Ramos (cell line): ENCODE measurements around the gene HSD11B1L.
"Not testable (repeated sequence)": the region's sequence is repeated elsewhere in the genome, so short reads cannot be mapped to it uniquely, and the experiment has no call there.

Experiments used
- in situ Hi-C: fragments of 300-500 bp; cut with MboI; formaldehyde crosslinking; loops from one replicate; pipeline ENCODE4 v1.14.3; 2022; ENCODE audit warnings: low sequenced_read_pairs; ENCODE audit not compliant: unreplicated experiment

Gene HSD11B1L

GRCh38 chr19:5686326-5686646, 5.5 kb downstream of the HSD11B1L start:
- in situ Hi-C loops = no loop called here

GRCh38 chr19:5686647-5687359, 6.0 kb downstream of the HSD11B1L start:
- in situ Hi-C loops = no loop called here

GRCh38 chr19:5687360-5688198, 6.8 kb downstream of the HSD11B1L start:
- in situ Hi-C loops = no loop called here

- in situ Hi-C loops = not testable (repeated sequence)
These were observed 7.5 kb downstream of the HSD11B1L start for GRCh38 chr19:5688262-5688881.

DNA sequence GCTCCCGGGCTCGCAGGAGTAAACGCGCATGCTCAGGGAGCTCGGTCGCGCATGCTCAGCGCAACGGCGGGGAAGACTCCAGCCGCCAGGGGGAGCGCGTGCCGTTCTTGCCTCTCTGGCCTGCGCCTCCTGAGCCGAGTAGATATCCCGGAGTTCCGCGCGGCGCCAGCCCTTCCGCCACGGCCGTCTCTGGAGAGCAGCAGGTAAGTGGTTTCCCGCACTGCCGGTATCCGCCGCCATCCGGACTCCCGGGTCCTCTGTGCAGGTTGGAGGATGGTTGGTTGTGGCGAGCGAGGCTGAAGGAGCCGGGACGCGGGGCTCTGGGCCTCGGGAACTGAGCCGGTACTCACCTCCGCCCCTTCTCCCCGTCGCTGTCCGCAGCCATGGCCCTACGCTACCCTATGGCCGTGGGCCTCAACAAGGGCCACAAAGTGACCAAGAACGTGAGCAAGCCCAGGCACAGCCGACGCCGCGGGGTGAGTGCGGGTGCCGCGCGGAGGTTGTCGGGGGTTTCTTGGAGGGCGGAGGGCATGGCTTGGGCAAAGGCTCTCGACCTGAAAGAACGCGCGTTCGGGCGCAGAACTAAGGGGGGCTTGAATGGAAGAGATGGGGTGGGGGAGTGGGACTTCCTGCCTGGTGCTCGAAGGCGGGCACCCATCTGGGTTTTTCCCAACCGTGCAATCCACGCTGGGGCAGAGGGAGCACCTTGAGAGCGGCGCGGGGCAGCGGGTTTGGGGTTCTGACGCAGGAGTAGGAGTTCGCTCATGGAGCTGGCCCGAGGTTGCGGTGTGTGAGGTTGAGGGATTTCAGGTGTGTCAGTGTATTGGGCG, 9.5 kb downstream of the HSD11B1L start, which contains the start of gene RPL36:
Gene RPL36 (plus strand): TSS at position 171 of the 830 bp plus-strand sequence. CDS start 213 bp downstream, at position 384.
- in situ Hi-C loops = no loop called here

GRCh38 chr19:5690955-5691821, 10.4 kb downstream of the HSD11B1L start:
- in situ Hi-C loops = no loop called here

GRCh38 chr19:5691822-5692722, 11.2 kb downstream of the HSD11B1L start:
- in situ Hi-C loops = no loop called here

- in situ Hi-C loops = no loop called here
These were observed 11.9 kb downstream of the HSD11B1L start for GRCh38 chr19:5692723-5693194.

DNA sequence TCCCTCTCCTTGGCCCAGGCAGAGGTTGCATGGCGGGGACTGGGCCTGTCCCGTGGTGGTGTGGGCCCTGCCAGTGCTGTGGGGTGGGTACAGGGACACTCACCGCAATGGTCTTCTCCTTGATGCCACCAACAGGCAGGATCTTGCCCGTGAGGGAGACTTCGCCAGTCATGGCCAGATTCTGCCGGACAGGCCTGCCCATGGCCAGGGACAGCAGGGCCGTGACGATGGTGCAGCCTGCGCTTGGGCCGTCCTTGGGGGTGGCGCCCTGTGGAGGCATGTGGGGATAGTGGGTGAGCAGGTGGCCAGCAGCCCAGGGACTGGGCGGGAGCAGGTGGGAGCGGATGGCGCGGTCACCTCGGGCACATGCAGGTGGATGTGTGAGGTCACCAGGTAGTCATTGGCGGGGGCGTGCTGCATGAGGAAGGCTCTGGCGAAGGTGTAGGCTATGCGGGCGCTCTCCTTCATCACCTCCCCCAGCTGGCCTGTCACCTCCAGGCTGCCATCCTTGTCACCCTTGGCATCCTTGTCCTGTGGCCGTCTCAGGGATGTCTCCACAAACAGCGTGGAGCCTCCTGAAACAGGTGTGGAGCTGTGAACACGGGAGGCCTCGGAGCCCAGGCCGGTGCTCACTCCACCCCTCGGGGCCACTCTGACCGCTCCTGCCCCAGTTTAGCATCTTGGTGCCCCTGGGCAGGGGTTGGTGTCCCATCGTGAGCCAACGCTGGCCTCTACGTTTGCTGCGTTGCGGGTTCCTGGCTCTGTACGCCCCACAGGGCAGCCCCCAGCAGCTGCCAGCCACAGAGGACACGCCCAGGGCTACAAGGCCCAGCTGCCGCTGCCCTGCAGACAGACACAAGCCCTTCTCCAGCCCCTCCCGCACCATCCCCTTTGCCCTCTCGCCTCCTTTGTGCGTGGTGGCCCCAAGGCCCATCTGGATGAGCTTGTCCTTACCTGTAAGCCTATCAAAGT, 12.7 kb downstream of the HSD11B1L start:
- in situ Hi-C loops = no loop called here

DNA sequence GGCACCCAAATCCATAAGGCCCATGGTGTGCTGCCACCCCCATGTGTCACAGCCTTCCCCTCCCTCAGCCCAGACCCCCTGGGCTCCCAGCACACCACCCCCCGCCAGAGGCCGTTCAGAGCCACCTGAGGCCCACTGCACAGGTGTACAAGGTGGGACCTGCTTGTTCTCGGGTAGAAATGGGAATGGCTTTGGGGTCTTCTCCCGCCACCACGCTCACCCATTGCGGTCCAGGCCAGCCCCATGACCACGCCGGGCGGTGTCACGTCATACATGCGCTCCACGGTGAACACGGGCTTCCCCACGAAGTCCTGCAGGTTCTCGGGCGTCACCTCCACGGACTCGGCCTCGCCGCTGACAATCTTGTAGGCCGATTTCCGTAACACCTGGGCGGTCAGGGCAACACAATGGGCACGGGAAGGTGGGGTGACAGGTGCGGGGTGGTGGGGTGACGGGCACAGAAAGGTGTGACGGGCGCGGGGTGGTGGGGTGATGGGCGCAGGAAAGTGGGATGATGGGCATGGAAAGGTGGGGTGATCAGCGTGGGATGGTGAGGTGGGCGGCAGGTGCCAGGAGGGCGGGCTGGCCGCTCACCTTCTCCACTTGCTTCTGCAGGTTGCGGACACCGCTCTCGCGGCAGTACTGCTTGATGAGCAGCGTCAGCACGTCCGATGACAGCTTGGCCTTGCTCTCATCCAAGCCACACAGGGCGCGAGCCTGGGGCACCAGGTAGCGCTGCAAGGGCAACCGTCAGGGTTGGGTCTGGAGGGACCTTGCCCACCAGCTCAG, 13.5 kb downstream of the HSD11B1L start:
- in situ Hi-C loops = no loop called here

GRCh38 chr19:5694956-5695648, 14.3 kb downstream of the HSD11B1L start:
- in situ Hi-C loops = no loop called here

DNA sequence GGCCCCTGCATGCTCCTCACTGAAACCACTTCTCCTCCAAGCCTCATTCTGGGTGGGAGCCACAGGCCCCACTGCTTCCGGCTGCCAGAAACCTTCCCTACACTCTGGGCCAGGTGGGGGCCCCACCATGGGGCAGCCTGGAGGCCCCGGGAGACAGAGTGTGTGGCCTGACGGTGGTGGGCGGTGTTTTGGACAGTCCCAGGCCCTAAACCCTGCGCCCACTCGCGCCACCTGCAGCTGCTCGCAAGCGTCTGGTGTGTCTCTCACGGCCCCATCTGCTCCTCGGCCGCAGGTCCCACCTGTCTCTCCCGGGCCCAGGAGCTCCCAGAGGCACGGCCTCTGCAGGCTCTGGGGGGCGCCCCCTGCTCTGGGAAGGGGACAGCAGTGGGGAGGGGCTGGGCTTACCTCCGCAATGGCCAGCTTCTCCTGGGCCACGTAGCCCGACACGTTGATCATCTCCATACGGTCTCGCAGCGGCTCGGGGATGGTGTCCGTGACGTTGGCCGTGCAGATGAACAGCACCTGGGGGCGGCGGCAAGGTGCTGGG, 14.9 kb downstream of the HSD11B1L start:
- in situ Hi-C loops = no loop called here

GRCh38 chr19:5696196-5697021, 15.6 kb downstream of the HSD11B1L start:
- in situ Hi-C loops = no loop called here

GRCh38 chr19:5697022-5697889, 16.4 kb downstream of the HSD11B1L start:
- in situ Hi-C loops = no loop called here
